Cardiac muscle cell (in vitro differentiated cells and primary cell): ENCODE measurements around the gene ZNF672. TPM values are rescaled to one million over a fixed set of nuclear protein-coding genes. Genes with fewer than 3 reads are reported as not detected.
A peak's percentile ranks its signal among the peaks of the same experiment; 100 is the strongest.

Experiments used
- DNase-seq, 2 donors: peaks; one replicate each; pipeline versions ENCODE4 v3.0.0 to v3.0.0-alpha.2; 2010 to 2017; ENCODE audit warnings: low read depth in 1 of 2, low spot score in 1 of 2
- H3K27ac ChIP-seq: fragments of 200-600 bp; sonication (generic); 2 replicates; pipeline ENCODE4 v1.5.1; 2016
- H3K27me3 ChIP-seq: fragments of 200-600 bp; sonication (generic); 2 replicates; pipeline ENCODE4 v1.6.0; 2016; ENCODE audit warnings: control low read depth
- H3K36me3 ChIP-seq: fragments of 200-600 bp; sonication (generic); 2 replicates; pipeline ENCODE4 v1.5.1; 2016; ENCODE audit warnings: control low read depth
- H3K4me1 ChIP-seq: fragments of 200-600 bp; sonication (generic); 2 replicates; pipeline ENCODE4 v1.8.1; 2017; ENCODE audit warnings: low read depth, mild to moderate bottlenecking, mixed run types
- H3K4me3 ChIP-seq: fragments of 200-600 bp; sonication (generic); 2 replicates; pipeline ENCODE4 v1.5.1; 2016; ENCODE audit warnings: mild to moderate bottlenecking
- H3K9me3 ChIP-seq: fragments of 200-600 bp; sonication (generic); 2 replicates; pipeline ENCODE4 v1.5.1; 2017; ENCODE audit warnings: low read depth, mild to moderate bottlenecking, control low read depth
- CTCF ChIP-seq: IDR thresholded peaks from 2 replicates; pipeline ENCODE4 v1.5.1; 2012; ENCODE audit warnings: low read depth, mild to moderate bottlenecking, low read length
- polyA plus RNA-seq: library from polyadenylated mRNA; unstranded; fragments of >200 nt; fragmentation: Nextera tagmentation; extraction: Ambion mirVana; gene quantifications from 2 replicates; pipeline ENCODE4 v1.2.1, GENCODE V29; 2016
- total RNA-seq: library from RNA; depleted of rRNA; stranded (reverse); fragments of >200 nt; gene quantifications from 2 replicates; pipeline ENCODE4 v1.2.3, GENCODE V29; 2016

ZNF672 gene
- total and polyA plus RNA-seq, 2 experiments from 2014 or later: 59.2 to 66.3 TPM

- H3K4me1 ChIP-seq: peaks cover 9% of the 10 kb centered on the region
- H3K27ac ChIP-seq: peak overlapping the region; percentile 32
- H3K27me3 ChIP-seq: no peaks in the 10 kb centered on the region
- TF ChIP-seq CTCF: no peak
- no peaks in the 10 kb centered on the region for H3K9me3 ChIP-seq
- peak in 1 of 2 donors; percentile 22 for DNase-seq
- H3K4me3 ChIP-seq: no peak overlapping the region
- H3K36me3 ChIP-seq: no peaks in the 10 kb centered on the region
These were observed 33.0 kb upstream of the ZNF672 start for GRCh38 chr1:248804771-248805681.

GRCh38 chr1:248805876-248806275, 32.1 kb upstream of the ZNF672 start:
- Histone ChIP-seq H3K4me1 (peaks cover 9% of the 10 kb centered on the region), H3K36me3 (no peaks in the 10 kb centered on the region), H3K4me3 (no peak overlapping the region), H3K27me3 (no peaks in the 10 kb centered on the region), H3K27ac (no peak overlapping the region), H3K9me3 (no peaks in the 10 kb centered on the region)
- DNase-seq: peak in 1 of 2 donors; percentile 20
- no peak for TF ChIP-seq CTCF

GRCh38 chr1:248807067-248807737, 30.8 kb upstream of the ZNF672 start:
- peak; percentile 62 to 75 for DNase-seq
- Histone ChIP-seq H3K9me3 (no peaks in the 10 kb centered on the region), H3K4me1 (peaks cover 9% of the 10 kb centered on the region), H3K4me3 (no peak overlapping the region), H3K27me3 (no peaks in the 10 kb centered on the region), H3K36me3 (no peaks in the 10 kb centered on the region), H3K27ac (no peak overlapping the region)
- TF ChIP-seq CTCF: peak; percentile 86

- Histone ChIP-seq H3K4me1 (peaks cover 9% of the 10 kb centered on the region), H3K27ac (no peak overlapping the region), H3K36me3 (peaks cover 3% of the 10 kb centered on the region), H3K9me3 (no peaks in the 10 kb centered on the region), H3K27me3 (no peaks in the 10 kb centered on the region), H3K4me3 (no peak overlapping the region)
- DNase-seq: no peak
- TF ChIP-seq CTCF: no peak
These were observed 29.1 kb upstream of the ZNF672 start for GRCh38 chr1:248808876-248809275.

GRCh38 chr1:248810000-248810726, 27.9 kb upstream of the ZNF672 start:
- Histone ChIP-seq H3K4me3 (no peak overlapping the region), H3K36me3 (peaks cover 14% of the 10 kb centered on the region), H3K4me1 (peaks cover 9% of the 10 kb centered on the region), H3K27ac (no peak overlapping the region), H3K9me3 (no peaks in the 10 kb centered on the region), H3K27me3 (no peaks in the 10 kb centered on the region)
- no peak for TF ChIP-seq CTCF
- DNase-seq: no peak
